Right atrium auricular region (tissue), 2 donors: ENCODE measurements around the gene SLC7A14. TPM values are rescaled to one million over a fixed set of nuclear protein-coding genes. Genes with fewer than 3 reads are reported as not detected.

Source experiments
- DNase-seq: peaks from one replicate; pipeline ENCODE4 v3.0.0-alpha.2; 2019; ENCODE audit warnings: low spot score
- H3K27ac ChIP-seq, 2 donors: fragments of 200-600 bp; sonication (generic); 1 replicate in 1 of 2; 2 replicates in 1 of 2; pipeline ENCODE4 v1.5.1; 2016 to 2019
- H3K27me3 ChIP-seq, 2 donors: fragments of 200-600 bp; sonication (generic); one replicate each; pipeline versions ENCODE4 v1.5.1 to v1.6.0; 2017 to 2019
- H3K36me3 ChIP-seq: fragments of 200-600 bp; sonication (generic); one replicate; pipeline ENCODE4 v1.5.1; 2016
- H3K4me1 ChIP-seq, 2 donors: fragments of 200-600 bp; sonication (generic); one replicate each; pipeline versions ENCODE4 v1.5.1 to v1.6.0; 2017 to 2019
- H3K4me3 ChIP-seq, 2 donors: fragments of 200-600 bp; sonication (generic); 1 replicate in 1 of 2; 2 replicates in 1 of 2; pipeline ENCODE4 v1.5.1; 2017 to 2019; ENCODE audit warnings: mild to moderate bottlenecking in 1 of 2, moderate library complexity in 1 of 2
- H3K9me3 ChIP-seq, 2 donors: fragments of 200-600 bp; sonication (generic); one replicate each; pipeline ENCODE4 v1.5.1; 2019
- CTCF ChIP-seq, 2 donors: fragments of 200-600 bp; sonication (generic); IDR thresholded peaks; one replicate each; pipeline ENCODE4 v1.5.1; 2019; ENCODE audit warnings: antibody characterized with exemption in 2 of 2
- total RNA-seq, 2 donors: library from RNA; depleted of rRNA; stranded (reverse); fragments of >200 nt; gene quantifications; one replicate each; pipeline ENCODE4 v1.1.0, GENCODE V29; 2016

SLC7A14 gene
- total RNA-seq, 2 donors from 2014 or later: not detected

- no peak for TF ChIP-seq CTCF (IDR thresholded peaks at IDR 0.05)
- DNase-seq: no peak
- Histone ChIP-seq H3K9me3 (peaks cover 0 to 4% of the 10 kb centered on the region in 2 donors), H3K27me3 (no peaks in the 10 kb centered on the region), H3K36me3 (no peaks in the 10 kb centered on the region), H3K4me1 (peaks cover 0 to 8% of the 10 kb centered on the region in 2 donors), H3K4me3 (no peak overlapping the region), H3K27ac (no peak overlapping the region)
Observed at GRCh38 chr3:170611751-170612150, 25.9 kb upstream of the SLC7A14 start.

- Histone ChIP-seq H3K36me3 (no peaks in the 10 kb centered on the region), H3K27me3 (no peaks in the 10 kb centered on the region), H3K4me1 (peaks cover 0 to 8% of the 10 kb centered on the region in 2 donors), H3K4me3 (no peak overlapping the region), H3K9me3 (no peaks in the 10 kb centered on the region), H3K27ac (no peak overlapping the region)
- TF ChIP-seq CTCF (IDR thresholded peaks at IDR 0.05): no peak
- DNase-seq: no peak
Observed at GRCh38 chr3:170610321-170610884, 24.5 kb upstream of the SLC7A14 start.

DNA sequence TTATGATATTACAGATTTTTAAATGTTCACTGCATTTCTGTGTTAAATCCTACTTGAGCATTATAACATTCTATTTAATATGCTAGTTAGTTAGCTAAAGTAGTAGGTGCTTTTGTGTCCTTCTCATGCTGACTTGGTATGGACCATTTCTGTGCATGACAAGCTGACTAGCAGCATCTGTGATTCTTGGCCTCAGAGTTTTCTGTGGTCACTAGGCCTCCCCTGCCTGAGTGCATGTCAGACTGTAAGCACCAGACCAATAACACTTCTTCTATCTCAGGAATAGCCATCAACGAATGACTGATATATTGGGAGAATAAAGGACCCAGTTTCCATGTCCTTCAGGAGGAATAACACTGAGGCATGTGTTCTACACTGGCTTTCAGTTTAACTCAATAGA is 22.6 kb upstream of the SLC7A14 start:
- H3K4me3 ChIP-seq: no peak overlapping the region
- DNase-seq: no peak
- TF ChIP-seq CTCF (IDR thresholded peaks at IDR 0.05): no peak
- no peaks in the 10 kb centered on the region for H3K27me3 ChIP-seq
- H3K4me1 ChIP-seq: peaks cover 0 to 4% of the 10 kb centered on the region in 2 donors
- no peaks in the 10 kb centered on the region for H3K9me3 ChIP-seq
- H3K36me3 ChIP-seq: no peaks in the 10 kb centered on the region
- no peak overlapping the region for H3K27ac ChIP-seq

DNA sequence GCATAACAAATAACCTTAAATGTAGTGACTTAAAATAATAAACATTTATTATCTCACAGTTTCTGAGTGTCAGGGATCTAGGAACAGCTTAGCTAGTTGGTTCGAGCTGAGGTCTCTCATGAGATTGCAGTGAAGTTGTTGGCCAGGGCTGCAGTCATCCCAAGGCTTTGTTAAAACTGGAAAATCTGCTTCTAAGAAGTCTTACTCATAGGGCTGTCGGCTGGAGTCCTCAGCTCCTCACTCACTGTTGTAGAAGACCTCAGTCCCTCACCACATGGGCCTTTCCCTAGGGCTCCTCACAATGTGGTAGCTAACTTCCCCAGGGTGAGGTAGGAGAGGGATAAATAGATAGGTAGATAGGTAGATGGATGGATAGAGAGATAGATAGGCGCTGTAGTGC is 20.8 kb upstream of the SLC7A14 start:
- H3K27me3 ChIP-seq: no peaks in the 10 kb centered on the region
- H3K27ac ChIP-seq: no peak overlapping the region
- no peak overlapping the region for H3K4me3 ChIP-seq
- no peaks in the 10 kb centered on the region for H3K36me3 ChIP-seq
- peaks cover 0 to 4% of the 10 kb centered on the region in 2 donors for H3K4me1 ChIP-seq
- TF ChIP-seq CTCF (IDR thresholded peaks at IDR 0.05): no peak
- H3K9me3 ChIP-seq: no peaks in the 10 kb centered on the region
- DNase-seq: no peak

- DNase-seq: no peak
- peaks cover 0 to 4% of the 10 kb centered on the region in 2 donors for H3K4me1 ChIP-seq
- H3K4me3 ChIP-seq: no peak overlapping the region
- no peak for TF ChIP-seq CTCF (IDR thresholded peaks at IDR 0.05)
- no peak overlapping the region for H3K27ac ChIP-seq
- no peaks in the 10 kb centered on the region for H3K36me3 ChIP-seq
- H3K9me3 ChIP-seq: no peaks in the 10 kb centered on the region
- H3K27me3 ChIP-seq: no peaks in the 10 kb centered on the region
Observed at GRCh38 chr3:170605490-170605889, 19.6 kb upstream of the SLC7A14 start.
